H54 (cell line): Measurements from ENCODE around the gene LCP2.

Source experiments
- DNase-seq: peaks from one replicate; pipeline ENCODE4 v3.0.0; 2011; ENCODE audit warnings: low spot score, mixed read lengths; ENCODE audit not compliant: insufficient read length
- FAIRE-seq: peaks from 3 replicates; lab custom pipeline; 2011; peaks lifted over from hg19 to GRCh38; lab: Jason Lieb, UNC
- POLR2A ChIP-seq: IDR thresholded peaks from 2 replicates; pipeline ENCODE4 v1.6.1; 2011; ENCODE audit warnings: low read depth, mild to moderate bottlenecking, low read length

Gene LCP2

DNA sequence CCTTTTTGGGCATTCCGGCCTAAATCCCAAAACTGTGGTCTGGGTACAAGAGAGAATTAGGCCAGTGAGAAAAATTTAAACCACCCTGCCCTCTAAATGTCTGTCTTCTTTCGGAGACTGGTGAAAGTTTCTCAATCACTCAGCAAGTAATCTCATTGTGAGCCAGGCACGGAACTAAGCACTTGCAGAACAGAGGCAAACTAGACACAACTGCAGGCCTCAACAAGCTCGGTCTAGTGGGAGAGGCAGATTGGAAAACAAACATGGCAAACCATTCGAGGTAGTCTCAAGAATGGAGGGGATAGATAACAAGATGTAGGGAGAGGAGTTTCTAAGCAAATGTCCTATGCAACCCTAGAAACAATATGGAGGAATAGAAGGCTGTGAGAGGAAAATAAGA lies 73.7 kb downstream of the LCP2 start:
- TF ChIP-seq POLR2A = no peak
- DNase-seq (no peak), FAIRE-seq (no peak)

DNA sequence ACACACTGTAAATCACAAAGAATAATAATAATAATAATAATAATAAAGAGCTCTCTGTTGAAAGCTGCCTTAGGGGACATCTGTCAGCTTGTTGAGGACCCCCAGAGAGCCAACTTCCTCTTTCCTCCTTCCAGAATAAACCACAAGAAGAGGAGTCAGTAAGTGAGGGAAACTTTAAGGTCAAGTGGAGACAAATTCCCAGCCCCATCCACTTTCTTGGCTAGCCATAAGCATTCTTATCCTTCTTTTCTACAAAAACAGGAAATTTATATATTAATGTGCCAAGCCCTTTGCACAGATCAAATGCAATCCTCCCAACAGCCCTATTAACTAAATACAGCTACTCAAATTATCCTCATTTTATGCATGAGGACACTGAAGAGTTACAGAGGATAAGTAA lies 74.2 kb downstream of the LCP2 start:
- TF ChIP-seq POLR2A = no peak
- FAIRE-seq (no peak), DNase-seq (no peak)

DNA sequence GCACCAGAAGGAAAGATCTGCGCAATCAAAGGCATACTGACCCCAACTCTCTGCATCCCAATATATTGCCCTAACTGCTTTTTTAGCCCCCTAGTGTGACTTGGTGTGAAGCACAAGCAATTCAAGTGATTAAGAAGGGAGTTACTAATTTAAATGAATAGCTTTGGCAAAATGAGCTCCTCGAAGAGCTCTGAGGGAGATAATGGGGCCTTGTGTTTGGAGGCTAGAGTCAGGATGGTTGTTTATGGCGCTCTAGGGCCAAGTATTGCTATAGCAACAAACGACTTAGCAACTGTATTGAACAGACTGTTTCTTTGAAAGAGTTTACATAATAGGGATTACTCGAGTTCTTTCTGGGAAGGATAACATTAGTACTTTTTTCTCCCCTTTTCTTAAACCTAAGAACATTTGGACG lies 76.2 kb downstream of the LCP2 start:
- DNase-seq (no peak), FAIRE-seq (no peak)
- TF ChIP-seq POLR2A = no peak

DNA sequence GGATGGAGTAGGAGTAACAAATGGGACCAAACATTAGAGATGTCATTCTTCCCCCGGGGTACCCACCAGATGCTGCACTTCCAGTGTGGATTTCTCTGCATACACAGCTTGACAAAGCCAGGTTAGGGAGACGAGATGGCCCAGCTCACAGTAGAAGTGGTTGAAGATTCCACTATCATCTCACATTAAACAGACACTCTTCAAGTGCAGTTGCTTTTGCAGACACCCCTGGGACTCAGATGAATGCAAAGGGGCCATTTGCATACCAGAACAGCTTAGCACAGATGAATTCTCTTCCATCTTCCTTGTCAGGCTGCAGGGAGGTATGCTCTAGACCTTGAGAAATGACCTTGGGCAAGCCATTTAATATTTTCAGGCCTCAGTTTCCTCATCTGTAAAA lies 77.4 kb downstream of the LCP2 start:
- no peak for TF ChIP-seq POLR2A
- DNase-seq = no peak
- FAIRE-seq = no peak

DNA sequence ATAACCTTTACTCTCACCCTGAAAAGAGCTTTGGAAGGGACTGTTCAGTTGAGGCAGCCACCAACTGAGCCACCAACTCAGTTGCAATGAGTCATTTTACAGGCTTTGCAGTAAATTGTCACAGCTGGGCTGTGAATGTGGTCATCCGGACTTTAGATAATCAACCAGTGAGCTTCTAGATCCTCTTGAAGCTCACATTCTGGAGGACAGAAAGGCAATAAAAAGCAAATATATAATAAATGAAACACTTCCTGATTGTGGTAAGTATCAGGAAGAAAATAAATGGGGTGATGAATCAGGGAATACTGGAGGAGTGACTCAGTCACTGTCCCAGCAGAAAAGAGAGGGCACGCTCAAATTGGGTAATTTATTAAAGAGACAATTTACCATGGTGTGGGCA lies 78.0 kb downstream of the LCP2 start:
- peak; percentile 44 for DNase-seq
- TF ChIP-seq POLR2A = no peak
- FAIRE-seq = no peak

DNA sequence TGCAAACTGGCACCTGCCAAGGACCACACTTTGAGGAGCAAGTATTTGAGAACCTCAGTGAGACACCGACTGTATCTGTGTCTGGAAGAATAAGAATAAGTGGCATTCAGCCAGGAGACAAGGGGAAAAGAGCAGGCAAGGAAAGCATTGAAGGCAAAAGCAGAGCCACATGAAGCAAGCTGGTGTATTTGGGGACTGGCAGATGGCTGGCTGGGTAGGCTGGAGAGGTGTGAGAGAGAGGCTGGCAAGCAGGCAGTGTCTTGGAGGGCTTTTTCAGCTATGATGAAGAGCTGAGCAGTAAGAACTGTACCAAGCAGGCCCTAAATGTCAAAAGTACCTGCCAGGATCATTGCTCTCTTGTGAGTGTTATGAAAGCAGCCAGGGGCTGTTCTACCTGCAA lies 78.9 kb downstream of the LCP2 start:
- FAIRE-seq = no peak
- no peak for TF ChIP-seq POLR2A
- DNase-seq = no peak

DNA sequence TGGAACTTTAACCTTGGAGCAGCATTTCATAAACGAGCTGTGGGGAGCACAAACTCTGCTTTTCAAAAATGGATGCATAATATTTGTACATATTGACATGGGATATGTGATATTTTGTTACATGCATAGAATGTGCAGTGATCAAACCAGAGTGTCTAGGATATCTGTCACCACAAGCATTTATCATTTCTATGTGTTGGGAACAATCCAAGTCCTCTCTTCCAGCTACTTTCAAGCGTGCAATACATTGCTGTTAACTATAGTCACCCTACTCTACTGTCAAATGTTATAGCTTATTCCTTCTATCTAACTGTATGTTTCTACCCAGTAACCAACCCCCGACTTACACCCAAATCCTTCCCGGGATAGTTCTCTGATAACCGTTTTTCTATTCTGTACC lies 79.7 kb downstream of the LCP2 start:
- DNase-seq (no peak), FAIRE-seq (no peak)
- TF ChIP-seq POLR2A = no peak

DNA sequence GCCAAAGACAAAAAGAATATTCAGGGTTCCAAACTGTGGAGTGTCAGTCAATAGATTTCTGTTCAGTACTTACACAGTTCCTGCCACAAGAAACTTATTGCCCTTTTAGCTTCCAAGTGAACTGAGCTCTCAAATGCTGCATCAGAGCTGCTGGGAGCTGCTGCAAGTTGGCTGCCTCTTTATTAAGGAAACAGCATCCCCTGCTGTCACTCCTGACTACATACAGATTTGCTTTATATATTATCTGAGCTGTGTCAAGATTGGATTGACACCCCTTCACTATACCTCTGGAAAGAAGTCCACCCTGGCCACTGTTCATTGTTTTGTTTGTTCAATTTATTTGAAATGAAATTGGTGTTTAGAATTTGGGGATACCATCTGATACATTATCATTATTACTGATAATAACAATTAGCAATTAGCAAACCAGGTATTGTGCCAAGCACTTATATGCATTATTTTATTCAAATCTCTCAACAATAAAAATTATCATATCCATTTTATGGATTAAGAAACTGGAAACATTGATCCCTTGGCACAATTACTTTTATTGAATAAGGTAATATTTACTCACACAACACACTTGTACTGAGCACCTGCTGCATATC lies 81.2 kb downstream of the LCP2 start:
- no peak for FAIRE-seq
- DNase-seq = peak; percentile 25
- TF ChIP-seq POLR2A = no peak

DNA sequence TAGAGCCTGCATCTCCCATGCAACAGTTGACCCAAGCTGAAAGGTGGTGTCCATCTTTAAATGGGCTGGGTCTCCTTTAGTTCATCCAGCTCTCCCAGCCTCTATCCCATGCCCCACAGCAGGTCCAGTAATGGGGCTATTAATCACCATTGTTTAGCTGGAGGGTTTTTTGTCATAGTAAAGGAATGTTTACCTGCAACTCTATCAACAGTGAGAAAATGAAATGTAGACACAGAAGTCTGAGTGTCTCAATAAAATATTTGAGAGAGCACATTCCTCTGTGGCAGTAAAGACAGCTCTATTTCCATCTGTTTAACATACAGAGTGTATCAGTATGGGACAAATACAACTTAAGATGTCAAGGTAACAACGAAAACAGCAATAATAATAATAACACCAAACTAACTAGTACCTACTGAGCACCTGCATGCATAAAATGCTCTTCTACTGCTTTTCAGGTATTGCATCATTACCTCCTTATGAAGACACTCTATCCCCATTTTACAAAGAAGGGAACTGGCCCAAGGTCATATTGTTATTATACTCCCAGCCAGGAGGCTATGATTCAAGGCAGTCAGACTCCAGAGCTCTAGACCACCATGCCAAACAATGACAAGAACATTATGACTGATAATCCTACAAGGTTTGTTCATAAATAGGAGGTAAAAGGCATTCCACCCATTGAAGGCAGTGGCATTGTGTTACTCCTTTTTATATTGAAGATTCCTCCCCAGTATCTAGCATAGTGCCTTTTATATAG lies 85.8 kb downstream of the LCP2 start:
- no peak for TF ChIP-seq POLR2A
- DNase-seq = no peak
- no peak for FAIRE-seq

DNA sequence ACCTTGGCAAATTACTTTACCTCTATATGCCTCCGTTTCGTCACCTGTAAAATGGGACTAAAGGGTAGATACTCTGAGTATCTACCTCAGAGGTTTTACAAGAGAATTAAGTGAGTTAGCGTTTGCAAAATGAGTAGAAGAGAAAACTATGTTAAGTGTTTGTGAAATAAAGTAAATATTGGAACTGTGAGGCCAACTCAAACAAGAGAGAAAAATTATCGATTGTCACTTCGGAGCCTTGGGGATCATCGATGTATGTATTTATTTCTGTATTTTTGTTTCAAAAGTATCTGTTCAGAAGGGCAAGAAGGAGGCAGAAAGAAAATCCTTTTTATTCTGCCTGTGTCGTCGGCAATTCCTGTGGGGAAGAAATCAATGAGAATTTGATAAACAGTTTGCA lies 90.6 kb downstream of the LCP2 start:
- no peak for FAIRE-seq
- no peak for DNase-seq
- no peak for TF ChIP-seq POLR2A

DNA sequence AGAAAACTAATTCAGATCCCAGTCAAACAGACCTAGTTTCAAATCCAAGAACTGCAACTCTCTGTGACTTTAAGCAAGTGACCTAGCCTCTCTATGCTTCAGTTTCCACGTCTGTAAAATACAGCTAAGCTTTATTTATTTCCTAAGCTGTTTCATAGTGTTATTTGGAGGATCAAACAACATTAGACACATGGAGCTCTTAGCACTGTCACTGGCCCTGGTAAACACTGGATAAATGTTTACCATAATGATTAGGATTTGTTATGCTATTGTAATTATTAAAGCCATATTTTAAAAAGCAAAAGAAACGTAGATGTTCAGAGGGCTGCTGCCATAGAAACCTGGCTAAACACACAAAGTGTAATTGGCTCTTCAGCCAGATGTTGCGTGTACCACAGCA lies 91.4 kb downstream of the LCP2 start:
- no peak for FAIRE-seq
- DNase-seq = no peak
- TF ChIP-seq POLR2A = no peak

DNA sequence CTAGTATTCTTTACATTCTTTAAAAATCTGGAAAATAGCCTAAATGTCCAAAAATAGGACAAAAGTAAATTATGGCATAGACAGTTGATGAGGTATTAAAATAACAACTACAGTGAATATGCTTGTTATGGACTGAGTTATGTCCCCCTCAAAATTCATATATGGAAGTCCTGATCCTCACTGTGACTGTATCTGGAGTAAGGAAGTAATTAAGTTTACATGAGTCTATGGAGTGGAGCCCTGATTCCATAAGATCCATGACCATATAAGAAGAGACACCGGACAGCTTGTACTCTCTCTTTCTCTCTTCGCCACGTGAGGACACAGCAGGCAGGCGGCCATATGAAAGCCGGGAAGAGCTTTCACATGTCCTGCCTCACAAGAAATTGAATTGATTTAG lies 93.4 kb downstream of the LCP2 start:
- TF ChIP-seq POLR2A = no peak
- FAIRE-seq = no peak

DNA sequence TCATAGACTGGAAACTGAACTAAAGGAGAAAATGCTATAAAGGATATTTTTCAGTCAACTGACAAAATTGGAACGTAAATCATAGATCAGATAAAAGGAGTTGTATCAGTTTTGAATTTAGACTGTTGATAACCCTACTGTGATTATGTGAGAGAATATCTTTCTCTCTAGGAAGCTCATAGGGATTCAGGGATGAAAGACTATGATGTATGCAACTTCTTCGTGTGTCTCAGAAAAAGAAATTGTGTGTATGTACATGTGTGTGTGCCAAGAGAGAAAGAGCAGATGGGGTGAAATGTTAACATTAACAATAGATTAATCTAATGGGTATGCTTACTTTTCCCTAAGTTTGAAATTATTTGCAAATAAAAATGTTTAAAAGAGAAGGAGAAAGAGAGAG lies 95.5 kb downstream of the LCP2 start:
- no peak for TF ChIP-seq POLR2A
- no peak for FAIRE-seq
- DNase-seq = no peak

More for the DNA sequence above, 93.4 kb downstream of the LCP2 start:
- DNase-seq = no peak

DNA sequence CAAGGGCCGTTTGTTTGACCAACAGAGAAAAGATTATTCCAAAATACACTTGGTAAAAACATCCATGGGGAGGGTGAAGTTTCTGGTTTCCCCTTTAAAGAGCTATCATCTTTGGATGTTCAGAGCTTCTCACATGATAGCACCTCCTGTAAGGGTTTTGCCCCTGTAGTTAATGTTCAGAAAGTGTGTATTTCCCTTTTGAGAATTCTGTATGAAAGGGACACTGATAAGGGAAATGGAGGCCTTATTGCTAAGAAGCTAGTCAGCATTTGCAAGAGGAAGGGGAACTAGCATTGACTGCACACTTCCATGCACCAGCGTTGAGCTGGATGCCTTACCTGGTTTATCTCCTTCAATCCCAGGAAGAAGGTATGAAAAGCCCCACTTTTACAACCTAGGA lies 96.3 kb downstream of the LCP2 start:
- DNase-seq (no peak), FAIRE-seq (no peak)
- TF ChIP-seq POLR2A = no peak

DNA sequence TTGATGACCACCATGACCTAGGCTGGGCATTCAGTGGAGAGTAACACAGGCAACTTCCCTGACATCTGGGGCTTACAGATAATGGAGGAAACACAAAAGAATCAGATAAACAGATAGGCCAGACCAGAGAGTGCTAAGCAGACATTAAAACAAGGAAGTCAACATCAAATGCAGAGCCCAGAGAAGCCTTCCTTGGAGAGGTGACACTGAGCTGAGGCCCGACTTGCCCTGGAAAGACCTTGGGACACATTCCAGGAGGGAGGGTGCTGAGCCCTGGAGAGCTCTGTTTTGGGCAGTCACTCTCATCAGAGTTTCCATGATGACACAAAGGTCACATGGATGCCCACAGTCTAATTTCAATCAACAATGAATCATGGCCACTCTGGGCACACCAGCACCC lies 96.7 kb downstream of the LCP2 start:
- FAIRE-seq (no peak), DNase-seq (no peak)
- TF ChIP-seq POLR2A = no peak
